HG03025 (cell line): ENCODE results near the gene CD22.

Source experiments
- ATAC-seq: cut with Tn5 transposase; IDR thresholded peaks from one replicate; pipeline ENCODE4 v1.9.1; 2021; ENCODE audit warnings: mild to moderate bottlenecking, moderate library complexity; ENCODE audit not compliant: unreplicated experiment, low FRiP score

The CD22 gene

DNA sequence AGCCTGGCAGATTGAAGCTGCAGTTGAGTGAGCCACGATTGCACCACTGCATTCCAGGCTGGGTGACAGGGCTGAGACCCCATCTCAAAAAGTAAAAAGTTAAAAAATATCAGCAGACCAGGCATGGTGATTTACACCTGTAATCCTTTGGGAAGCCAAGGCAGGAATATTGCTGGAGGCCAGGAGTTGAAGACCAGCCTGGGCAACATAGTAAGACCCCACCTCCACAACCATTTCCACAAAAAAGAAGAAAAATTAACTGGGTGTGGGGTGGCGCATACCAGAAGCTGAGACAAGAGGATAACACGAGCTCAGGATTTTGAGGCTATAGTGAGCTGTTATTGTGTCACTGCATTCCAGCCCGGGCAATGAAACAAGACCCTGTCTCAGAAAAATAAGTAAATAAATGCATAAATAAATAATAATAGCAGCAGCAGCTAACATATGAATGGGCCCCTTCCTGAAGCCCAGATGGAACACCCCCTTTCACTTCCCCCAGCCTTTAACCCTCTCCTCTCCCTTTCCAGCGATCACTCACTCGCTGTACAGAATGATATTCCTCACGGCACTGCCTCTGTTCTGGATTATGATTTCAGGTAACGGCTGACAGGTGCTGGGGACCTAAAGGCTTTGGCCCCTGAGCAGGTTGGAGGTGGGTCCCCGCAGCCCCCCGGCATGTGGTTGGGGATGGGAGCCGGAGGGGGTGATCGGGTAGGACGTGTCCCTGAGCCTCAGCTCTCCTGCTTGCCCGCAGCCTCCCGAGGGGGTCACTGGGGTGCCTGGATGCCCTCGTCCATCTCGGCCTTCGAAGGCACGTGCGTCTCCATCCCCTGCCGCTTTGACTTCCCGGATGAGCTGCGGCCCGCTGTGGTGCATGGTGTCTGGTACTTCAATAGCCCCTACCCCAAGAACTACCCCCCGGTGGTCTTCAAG is 33.9 kb upstream of the CD22 start:
- ATAC-seq, result no peak

DNA sequence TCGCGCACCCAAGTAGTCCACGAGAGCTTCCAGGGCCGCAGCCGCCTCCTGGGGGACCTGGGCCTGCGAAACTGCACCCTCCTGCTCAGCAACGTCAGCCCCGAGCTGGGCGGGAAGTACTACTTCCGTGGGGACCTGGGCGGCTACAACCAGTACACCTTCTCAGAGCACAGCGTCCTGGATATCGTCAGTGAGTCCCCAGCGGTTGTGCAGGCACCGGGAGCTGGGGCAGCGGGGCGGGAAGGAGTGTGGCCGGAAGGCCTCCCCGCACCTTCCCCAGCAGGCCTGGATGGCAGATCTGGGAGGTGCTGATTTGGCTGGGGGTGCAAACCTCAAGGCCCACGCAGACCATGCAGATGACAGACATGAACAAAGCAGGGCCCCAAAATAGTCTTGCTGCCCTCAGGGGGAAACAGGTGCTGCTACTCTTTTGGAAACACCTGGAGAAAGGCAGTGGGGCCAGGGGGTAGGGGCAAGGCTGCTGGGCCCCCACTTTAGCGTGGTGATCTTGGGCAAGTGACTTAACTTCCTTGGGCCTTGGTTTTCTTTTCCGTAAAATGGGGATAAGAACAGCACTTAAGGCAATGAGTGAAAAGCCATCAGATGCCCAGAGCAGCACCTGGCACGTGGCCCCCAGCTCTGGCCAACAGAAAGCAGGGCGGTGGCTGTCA is 33.1 kb upstream of the CD22 start:
- no peak for ATAC-seq

DNA sequence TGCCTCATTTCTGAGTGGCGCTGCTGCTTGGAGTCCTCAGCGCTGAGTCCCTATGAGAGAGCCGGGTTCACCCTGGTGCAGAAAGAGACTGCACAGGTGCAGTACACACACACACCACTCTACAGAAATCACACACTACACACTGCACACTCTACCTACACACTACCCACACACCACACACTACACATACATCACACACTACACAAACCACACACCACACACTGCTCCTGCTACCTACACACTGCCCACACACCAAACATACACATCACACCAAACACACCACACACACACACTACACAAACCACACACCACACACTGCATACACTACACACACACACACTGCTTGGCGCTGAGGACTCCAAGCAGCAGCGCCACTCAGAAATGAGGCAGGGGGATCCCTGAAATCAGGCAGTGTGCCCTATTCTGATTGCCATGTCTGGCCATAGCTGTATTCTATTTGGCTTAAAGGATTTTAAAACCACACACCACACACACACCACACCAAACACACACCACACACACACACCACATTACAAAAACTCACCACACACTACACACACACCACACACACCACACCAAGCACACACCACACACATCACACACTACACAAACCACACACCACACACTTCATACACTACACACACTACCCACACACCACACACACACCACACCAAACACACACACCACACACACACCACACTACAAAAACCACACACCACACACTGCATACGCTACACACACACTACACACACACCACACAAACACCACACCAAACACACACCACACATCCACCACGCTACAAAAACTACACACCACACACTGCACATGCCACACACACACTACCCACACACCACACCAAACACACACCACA is 32.1 kb upstream of the CD22 start:
- no peak for ATAC-seq

DNA sequence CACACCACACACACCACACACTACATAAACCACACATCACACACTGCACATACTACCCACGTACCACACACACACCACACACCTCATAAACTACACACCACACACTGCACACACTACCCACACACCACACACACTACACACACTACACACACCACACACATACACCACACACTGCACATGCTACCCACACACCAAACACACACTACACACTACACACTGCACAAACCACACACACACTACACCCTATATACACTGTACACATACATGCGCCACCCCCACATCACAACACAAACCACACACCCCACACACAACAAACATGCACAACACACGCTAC is 31.5 kb upstream of the CD22 start:
- ATAC-seq, result no peak

DNA sequence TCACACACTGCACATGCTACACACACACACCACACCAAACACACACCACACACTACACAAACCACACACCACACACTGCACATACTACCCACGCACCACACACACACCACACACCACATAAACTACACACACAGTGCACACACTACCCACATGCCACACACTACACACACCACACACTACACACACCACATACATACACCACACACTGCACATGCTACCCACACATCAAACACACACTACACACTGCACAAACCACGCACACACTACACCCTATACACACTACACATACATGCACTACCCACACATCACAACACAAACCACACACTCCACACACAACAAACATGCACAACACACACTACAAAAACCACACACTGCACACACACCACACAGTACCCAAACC is 31.1 kb upstream of the CD22 start:
- no peak for ATAC-seq

DNA sequence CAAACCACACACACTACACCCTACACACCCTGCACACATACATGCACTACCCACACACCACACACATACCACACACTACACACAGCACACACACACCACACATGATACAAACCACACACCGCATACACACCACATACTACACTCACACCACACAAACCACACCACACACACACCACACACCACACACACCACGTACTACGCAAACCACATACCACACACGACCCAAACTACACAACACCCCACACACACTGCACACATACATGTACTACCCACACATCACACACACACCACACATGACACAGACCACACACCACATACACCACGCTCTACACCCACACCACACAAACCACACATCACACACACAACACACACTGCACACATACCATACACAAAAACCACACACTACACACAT is 30.4 kb upstream of the CD22 start:
- no peak for ATAC-seq

DNA sequence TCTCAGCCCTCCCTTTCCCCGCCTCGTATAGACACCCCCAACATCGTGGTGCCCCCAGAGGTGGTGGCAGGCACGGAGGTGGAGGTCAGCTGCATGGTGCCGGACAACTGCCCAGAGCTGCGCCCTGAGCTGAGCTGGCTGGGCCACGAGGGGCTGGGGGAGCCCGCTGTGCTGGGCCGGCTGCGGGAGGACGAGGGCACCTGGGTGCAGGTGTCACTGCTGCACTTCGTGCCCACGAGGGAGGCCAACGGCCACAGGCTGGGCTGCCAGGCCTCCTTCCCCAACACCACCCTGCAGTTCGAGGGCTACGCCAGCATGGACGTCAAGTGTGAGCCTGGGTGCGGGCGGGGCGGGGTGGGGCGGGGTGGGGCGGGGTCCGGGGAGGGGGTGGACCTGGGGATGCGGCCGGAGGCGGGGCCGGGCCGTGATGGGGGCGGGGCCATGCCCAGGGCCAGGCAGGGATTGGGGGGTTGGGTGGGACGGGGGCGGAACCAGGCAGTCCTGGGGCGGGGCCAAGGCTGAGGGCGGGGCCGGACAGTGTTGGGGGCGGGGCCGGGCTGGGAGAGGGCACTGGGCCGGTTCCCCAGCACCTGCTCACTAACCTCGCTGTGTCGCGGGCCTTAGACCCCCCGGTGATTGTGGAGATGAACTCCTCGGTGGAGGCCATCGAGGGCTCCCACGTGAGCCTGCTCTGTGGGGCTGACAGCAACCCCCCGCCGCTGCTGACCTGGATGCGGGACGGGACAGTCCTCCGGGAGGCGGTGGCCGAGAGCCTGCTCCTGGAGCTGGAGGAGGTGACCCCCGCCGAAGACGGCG is 29.3 kb upstream of the CD22 start:
- ATAC-seq, result no peak

DNA sequence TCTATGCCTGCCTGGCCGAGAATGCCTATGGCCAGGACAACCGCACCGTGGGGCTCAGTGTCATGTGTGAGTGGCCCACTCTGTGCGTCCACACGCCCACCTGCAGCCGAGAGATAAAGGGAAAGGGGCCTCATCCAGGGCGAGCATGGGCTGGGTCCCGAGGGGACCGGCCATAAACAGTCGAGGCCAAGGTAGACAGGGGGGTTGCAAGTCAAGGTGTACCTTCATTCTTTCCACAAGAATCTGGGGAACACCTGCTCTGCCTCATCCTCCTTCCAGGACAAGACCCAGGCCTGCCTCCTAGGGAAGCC is 28.7 kb upstream of the CD22 start:
- ATAC-seq, result no peak

DNA sequence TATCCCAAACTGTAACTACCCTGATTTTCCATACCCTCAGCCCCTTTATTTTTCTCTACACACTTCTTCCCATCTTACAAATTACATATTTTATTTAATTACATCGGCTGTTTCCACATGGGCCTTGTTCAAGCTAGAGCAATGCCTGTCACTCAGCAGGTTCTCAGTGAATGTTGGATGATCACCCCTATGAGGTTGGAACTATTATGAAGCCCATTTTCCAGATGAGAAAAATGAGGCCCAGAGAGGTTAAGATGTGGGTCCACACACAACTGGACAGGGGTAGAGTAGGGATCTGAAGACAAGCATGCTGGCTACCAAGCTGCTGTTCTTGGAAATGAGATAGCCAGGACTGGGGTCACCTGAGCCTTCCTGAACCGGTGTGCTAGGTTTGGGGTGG is 27.0 kb upstream of the CD22 start:
- no peak for ATAC-seq

DNA sequence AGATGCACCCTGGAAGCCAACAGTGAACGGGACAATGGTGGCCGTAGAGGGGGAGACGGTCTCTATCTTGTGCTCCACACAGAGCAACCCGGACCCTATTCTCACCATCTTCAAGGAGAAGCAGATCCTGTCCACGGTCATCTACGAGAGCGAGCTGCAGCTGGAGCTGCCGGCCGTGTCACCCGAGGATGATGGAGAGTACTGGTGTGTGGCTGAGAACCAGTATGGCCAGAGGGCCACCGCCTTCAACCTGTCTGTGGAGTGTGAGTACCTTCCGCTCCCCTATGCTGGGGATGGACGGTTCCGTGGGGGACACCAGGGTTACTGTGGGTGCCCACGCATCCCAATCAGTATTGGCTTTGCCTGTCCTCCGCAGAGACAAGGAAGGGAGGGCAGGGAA is 26.5 kb upstream of the CD22 start:
- no peak for ATAC-seq

DNA sequence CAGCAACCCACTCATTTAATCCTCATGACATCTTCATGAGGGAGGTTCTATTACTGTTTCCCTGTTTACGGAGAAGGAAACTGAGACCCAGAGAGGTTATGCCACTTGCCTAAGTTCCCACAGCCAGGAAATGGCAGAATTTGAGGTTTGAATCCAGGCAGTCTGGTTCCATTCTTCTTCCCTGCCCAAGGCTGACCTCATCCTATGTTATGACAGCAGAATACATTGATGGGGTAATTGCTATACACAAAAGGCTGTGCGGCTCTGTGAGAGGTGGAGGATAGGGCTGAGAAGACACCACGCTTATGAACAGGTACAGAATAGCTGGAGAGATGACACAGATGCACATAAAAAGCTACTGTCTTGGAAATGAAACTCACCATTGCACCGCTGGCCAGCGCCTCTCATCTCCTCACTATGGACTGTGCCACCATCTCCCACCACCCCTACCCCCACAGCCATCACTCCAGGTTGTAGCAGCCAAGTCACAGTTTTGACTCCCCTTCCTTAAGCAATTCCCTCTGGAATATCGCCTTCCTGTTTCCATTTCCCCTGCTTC is 25.6 kb upstream of the CD22 start:
- ATAC-seq, result no peak

DNA sequence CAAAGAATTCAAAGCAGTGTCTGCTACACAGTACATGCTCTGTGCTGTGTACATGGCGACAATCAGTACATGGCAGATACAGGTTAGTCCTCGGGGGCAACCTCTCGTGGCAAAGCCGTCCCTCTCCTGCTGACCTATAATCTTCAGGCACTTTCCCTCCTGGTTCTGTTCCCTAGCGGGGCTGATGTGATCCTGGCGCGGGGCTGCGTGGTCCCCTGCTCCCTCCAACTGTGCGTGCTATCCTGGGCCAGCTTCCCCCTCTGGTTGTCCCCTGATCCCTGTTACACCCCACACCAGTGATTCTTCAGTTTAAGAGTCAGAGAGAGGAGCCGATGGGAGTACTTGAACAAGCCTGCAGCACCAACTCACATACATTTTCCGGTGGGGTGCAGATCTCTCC is 25.0 kb upstream of the CD22 start:
- no peak for ATAC-seq

DNA sequence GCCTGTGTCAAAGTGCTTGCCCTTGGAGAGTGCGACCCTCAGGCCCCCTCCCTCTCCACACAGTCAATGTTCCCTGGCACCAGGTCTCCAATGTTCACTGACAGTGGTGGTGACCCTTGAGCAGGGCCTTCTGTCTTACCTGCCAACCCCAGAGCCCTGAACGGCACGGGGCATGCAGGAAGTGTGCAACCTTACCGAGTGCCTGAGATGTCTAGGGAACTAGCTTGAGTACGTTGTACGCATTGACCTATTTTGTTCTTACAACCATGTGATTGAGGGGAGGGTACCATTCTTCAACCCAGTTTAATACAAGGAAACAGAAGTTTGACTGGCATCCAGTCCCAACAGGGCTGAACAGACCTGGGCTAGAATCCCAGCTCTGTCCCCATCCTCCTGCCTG is 23.8 kb upstream of the CD22 start:
- no peak for ATAC-seq

DNA sequence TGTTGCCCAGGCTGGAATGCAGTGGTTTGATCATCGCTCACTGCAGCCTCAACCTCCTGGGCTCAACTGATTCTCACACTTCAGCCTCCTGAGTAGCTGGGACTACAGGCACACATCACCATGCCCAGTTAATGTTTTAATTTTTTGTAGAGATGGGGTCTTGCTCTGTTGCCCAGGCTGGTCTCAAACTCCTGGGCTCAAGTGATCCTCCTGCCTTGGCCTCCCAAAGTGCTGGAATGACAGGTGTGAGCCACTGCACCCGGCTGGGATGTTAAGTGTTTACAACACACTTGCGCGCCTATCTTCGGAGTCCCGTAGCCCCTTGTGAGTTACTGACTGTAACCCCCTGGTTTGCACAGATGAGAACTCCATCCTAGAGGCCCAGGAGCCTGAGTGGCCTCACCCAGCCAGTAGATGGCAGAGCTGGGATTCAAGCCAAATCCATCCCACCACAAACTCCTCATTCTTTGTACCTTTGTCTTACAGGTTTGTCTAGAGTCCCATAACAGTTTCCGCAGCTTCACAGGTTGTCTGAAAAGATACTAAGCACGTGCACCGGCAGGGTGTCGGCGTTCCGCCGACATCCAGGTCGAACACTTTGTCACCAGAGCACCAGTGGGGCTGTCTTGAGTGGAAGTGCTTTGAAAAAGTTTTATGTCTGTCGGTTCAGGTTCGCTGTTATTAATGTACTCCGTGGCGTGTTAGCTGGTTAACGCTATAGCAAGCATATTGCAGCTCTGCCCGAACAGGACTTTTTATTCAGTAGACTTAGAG is 22.3 kb upstream of the CD22 start:
- ATAC-seq, result no peak

DNA sequence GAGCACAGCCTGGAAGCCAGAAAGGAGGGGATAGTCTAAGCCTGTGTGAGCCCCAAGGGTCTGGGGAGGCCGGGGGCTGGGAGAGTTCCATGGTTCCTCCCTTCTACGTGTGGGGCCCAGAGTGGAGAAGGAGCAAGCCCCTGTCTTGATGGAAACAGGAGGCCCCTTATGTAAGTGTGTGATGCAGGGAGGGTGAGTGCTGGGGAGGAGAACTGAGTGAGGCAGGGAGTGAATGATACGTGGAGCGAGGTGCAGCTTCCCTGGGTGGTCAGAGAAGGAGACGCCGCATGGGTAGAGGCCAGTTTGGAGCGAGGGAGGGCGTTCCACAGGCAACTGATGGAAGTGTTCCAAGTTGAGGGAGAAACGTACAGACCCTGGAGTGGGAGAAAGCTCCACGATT is 21.1 kb upstream of the CD22 start:
- no peak for ATAC-seq

DNA sequence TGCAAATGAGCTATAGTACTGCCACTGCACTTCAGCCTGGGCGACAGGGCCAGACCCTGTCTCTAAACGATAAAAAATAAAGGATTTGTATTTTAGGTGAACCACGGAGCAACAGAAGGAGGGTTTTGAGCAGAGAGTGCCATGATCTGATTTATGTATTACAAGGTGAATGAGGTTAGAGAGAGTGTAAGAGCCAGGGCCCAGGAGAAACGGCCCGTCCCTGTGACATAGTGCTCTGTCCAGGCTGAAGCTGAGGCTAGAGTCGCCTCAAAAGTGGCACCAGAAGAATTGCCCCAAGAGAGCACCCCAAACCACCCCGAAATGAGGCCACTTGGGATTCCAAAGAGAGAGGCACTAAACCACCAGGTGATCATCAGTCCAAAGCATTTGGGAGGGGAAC is 20.1 kb upstream of the CD22 start:
- no peak for ATAC-seq

DNA sequence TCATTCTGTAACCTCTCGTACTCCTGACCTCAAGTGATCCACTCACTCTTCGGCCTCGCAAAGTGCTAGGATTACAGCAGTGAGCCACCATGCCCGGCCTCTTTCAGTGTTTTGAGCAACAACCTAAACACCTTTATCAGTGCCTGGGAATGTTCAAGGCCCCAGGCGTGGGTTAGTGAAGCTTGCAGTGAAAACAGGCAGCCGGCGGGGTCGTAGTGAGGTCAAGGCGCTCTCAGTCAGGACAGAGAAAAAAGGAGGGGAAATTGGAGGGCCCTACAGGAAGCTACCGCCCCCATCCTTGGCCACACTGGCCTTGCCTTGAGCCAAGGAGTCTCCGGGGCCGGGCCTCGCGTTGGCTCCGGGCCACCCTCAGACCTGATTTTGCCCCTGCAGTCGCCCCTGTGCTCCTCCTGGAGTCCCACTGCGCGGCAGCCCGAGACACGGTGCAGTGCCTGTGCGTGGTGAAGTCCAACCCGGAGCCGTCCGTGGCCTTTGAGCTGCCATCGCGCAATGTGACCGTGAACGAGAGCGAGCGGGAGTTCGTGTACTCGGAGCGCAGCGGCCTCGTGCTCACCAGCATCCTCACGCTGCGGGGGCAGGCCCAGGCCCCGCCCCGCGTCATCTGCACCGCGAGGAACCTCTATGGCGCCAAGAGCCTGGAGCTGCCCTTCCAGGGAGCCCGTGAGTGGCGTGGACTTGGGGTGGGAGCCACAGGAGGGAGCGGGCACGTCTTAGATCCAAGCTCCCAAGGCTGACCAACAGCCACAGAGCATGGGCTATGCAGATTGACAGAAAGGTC is 19.3 kb upstream of the CD22 start:
- no peak for ATAC-seq

DNA sequence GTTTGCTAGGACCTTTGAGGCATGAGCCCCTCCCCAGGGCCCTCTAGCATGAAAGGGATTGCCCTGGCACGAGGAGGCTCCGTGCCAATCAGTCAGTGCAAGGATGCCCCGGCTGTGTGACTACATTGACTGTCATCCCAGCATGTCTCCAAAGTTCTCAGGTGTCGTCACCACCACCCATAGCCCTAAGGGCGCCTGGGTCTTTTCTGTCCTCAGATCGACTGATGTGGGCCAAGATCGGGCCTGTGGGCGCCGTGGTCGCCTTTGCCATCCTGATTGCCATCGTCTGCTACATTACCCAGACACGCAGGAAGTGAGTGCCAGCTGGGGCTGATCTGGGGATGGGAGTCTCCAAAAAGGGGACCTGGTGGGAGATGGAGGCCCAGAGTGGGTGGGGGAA is 18.7 kb upstream of the CD22 start:
- no peak for ATAC-seq
